Testis (tissue), 2 donors: ENCODE results near the gene COL9A3.

Source experiments
- CTCF ChIP-seq, 3 experiments: fragments of 450-650 bp in 2 of 3; fragments of 200-600 bp in 1 of 3; sonication (generic) in 1 of 3; IDR thresholded peaks; one replicate each; pipeline ENCODE4 v1.5.1; 2016 to 2019; ENCODE audit warnings: antibody characterized with exemption in 3 of 3, mild to moderate bottlenecking in 2 of 3, moderate library complexity in 1 of 3
- POLR2A ChIP-seq: fragments of 450-650 bp; IDR thresholded peaks from one replicate; pipeline ENCODE4 v1.6.1; 2017; ENCODE audit warnings: antibody characterized with exemption, mild to moderate bottlenecking, moderate library complexity

- no peak for TF ChIP-seq CTCF (IDR thresholded peaks at IDR 0.05)
- TF ChIP-seq POLR2A, result no peak
Observed at GRCh38 chr20:62787321-62787720, 29.5 kb upstream of the COL9A3 start.
